Activated CD8-positive, alpha-beta memory T cell treated with anti-CD3 and anti-CD28 coated beads for 4 hours (primary cell): Measurements from ENCODE around the gene PSMD1.
"Not testable (repeated sequence)": the region's sequence is repeated elsewhere in the genome, so short reads cannot be mapped to it uniquely, and the experiment has no call there.

Experiments used
- DNase-seq, 2 donors: peaks; one replicate each; pipeline ENCODE4 v3.0.0-alpha.2; 2020; ENCODE audit warnings: low read depth in 2 of 2

The PSMD1 gene

DNA sequence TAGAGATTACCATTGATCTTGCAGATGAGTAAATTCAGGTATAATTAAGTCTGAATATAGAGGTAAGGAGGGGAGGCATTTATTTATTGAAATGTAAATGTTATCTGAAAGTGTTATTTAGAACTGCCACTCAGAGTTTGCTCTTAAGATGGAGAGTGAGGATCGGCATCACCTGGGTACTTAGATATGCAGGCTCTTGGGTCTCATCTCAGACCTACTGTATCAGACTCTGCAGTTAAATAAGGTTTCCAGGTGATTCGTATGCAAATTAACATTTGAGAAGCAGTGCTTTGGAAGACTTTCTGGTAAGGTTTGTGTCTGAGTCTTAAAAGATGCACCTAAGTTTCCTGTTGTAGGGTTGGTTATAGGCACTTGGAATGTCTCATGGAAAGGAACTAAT lies 59.0 kb downstream of the PSMD1 start:
- DNase-seq = no peak

DNA sequence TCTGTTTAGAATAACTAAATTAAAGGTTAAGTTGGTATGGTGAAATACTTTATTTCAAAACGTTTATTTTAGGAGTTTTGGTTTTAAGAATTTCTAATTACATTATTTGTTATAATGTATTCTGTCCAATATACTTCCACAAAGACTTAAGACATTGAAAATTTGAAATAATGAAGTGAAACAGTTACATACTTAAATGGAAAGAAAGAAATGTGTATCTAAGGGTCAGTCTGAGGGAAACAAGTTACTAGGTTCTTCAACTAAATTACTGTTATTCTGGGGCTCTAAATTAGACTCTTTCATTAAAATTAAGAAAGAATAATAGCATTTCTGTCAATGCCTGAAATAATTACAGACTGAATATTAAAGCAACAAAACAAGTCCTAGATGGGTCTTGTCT lies 60.5 kb downstream of the PSMD1 start:
- no peak for DNase-seq

DNA sequence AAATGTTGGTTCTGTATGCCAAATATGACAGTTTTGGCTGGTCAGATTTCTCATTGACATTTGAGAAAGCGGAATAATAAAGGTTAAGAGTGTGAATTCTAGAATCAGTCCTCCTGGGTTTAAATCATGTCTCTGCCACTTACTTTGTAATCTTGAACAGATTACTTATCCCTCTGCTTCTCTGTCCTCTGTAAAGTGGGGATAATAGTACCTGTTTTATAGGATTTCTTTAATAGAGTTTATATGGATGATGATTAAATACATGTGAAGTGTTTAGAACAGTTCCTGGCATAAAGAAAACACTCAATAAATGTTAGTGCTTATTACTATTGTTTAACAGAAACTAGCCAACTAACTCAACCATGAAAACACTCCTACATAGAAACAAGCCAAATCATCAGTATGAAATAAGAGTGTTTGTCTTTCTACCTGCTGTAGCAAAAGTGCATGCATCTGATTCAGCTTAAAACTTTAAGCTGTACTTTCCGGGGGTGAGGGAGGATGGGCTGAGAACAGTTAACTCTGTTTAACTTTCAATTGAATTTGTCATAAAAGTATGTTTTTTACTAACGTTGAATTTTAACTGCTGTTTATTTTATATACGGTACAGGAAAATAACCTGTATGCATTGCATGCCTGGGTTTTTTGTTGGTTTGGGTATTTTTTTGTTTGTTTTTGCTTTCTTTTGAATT lies 61.4 kb downstream of the PSMD1 start:
- no peak for DNase-seq

- no peak for DNase-seq
Measured at GRCh38 chr2:231118614-231118942, 61.9 kb downstream of the PSMD1 start.

DNA sequence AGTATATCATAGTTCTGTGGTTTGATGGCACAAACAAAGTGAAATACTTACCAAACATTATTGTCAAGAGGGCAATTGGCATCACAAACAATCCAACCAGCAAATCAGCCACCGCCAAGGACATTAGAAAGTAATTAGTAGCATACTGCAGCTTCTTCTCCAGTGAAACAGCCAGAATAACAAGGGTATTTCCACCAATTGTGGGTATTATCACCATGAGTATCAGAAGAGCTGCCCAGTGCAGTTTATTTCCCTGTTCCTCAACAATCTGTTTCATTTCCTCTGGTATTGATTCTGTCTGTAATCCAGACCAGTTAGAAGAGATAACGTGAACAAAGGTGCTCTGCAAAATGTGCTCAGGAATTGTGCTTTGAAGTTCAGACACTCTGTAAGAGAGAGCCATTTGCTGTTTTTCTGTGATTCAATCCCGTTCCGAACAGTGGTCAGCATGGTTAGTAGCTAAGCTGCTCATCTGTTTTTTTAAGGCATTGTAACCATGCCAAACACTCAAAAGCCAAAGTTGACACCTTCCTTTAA lies 66.8 kb downstream of the PSMD1 start:
- DNase-seq = no peak

GRCh38 chr2:231124838-231125568 lies 68.3 kb downstream of the PSMD1 start, which contains the start of gene HTR2B:
Gene HTR2B, minus strand, starts transcription at chr2:231125042. Its CDS starts 1,278 bp downstream, at chr2:231123764.
- no peak for DNase-seq

- DNase-seq = no peak
Measured at GRCh38 chr2:231126123-231126522, 69.5 kb downstream of the PSMD1 start.

DNA sequence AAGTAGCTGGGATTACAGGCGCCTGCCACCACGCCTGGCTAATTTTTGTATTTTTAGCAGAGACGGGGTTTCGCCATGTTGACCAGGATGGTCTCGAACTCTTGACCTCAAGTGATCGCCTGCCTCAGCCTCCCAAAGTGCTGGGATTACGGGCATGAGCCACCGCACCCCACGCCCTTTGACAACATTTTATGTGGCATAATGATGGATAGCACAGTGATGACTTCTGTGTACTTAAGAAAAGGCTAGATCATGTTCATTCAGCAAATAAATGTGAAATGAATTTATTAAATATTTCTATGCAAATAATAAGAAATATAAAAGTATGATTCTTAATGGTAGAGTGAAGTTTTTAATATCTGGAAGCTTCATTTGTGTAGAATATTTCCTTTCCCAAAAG lies 70.8 kb downstream of the PSMD1 start:
- DNase-seq = no peak

GRCh38 chr2:231127936-231128335 lies 71.3 kb downstream of the PSMD1 start:
- DNase-seq = no peak

DNA sequence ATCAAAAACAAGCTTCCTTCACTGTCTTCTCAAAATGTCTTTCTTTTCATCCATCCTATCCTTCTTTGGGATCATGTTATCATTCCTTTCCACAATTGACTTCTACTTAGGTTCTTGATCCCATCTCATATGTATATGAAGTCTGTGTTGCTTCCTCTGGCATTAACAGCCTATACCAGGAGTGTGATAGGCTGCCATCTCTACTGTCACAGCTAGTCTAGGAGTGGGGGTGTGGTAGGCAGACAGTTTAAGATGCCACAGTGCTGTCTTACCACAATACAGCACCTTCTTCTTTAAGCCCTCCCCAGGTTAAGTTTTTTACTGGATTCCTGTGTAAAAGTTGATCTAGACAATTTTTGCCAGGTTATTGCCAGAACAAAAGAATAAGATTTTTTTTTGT lies 71.9 kb downstream of the PSMD1 start:
- no peak for DNase-seq

GRCh38 chr2:231129216-231129615 lies 72.5 kb downstream of the PSMD1 start:
- DNase-seq = no peak

DNA sequence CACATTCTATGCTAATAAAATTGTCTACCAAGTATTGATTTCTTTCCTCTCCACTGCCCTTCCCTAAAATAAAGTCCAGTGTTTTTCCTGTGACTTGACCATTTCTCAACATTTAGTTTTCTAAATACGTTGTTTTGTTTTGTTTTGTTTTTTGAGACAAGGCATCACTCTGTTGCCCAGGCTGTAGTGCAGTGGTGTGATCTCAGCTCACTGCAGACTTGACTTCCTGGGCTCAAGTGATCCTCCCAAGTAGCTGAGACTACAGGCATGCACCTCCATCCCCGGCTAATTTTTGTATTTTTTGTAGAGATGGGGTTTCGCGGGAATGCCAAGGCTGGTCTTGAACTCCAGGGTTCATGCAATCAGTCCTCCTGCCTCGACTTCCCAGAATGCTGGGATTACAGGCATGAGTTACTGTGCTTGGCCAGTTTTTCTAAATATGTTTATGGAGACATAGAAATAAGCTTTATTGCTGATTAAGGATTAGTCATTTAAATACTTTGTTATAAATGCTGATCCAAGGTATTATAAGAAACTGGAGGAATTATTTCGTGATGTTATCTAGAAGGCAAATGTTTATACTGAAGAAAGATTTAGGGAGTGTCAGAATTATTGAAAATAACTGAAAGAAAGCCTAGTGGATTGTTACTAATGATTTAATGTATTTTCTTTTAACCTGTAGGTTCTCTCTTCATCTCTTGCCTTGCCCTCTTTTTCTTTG lies 73.8 kb downstream of the PSMD1 start:
- DNase-seq = no peak

DNA sequence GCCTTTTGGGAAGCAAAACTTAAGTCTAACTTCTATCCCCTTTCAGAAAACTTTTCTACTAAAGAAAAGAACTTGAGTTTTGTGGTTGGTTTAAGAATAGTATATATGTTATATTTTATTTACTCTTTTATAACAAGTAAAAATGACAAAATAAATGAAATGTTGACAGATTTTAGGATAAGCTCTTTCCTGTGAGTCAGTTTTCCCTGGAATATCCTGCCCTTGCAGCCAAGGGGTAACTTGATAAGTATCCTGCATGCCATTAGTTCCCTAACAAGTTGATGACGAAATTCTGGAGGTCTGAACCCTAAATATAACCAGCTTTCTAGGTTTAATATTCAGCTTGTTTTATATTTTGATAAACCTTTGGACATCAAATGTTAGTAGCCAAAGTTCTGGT lies 75.5 kb downstream of the PSMD1 start:
- DNase-seq = no peak

DNA sequence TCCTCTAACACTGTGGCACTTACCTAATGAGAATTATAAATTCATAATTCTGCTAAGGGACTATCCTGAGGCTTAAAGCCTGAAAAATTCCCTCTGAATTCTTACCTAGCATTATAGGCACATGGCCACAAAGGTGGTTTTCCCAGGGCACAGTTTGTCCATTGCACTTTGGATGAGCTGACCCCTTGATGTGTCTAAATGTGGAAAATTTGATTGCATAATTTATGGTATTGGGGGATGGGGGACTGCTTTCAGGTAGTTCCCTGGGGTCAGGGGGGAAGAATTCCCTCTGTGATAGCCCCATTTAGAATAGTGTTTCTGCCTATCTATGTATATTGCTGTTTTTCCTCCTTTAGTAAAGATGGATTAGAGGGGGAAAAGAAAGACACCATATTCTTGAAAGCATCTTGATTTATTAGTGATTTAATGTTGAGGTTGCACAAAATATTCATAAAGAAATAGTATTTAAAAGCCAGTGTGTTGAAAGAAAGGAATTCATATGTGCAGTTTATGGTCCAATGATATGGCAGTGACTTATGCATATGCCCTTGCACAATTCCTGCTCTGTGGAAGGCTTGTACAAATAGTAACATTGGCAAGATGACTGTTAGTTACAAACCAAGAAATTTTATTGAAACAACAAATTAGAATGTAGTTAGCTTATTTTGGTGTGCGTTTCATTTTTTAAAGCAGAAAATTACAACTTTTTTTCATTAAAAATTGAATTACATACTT lies 76.9 kb downstream of the PSMD1 start:
- DNase-seq = no peak

- no peak for DNase-seq
Measured at GRCh38 chr2:231134910-231135655, 78.4 kb downstream of the PSMD1 start.

GRCh38 chr2:231138699-231139098 lies 82.0 kb downstream of the PSMD1 start:
- DNase-seq = no peak

DNA sequence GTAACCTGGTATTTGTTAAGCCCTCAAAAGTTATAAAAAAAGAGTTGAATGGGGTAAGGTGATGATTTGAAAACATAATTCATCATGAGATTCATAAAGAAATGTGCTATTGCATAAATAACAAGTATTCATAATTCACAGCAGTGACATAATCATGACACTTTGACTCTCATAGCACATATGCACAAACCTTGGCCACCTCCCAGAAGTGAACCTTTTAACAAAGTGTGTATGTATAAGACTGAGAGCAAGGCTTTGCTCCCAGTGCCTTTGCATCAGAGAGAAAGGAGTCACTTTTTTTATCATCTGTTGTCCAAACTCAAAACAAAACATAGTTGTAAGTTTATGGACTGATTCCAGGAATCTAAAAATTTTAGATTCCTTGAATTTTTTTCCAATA lies 83.1 kb downstream of the PSMD1 start:
- no peak for DNase-seq

DNA sequence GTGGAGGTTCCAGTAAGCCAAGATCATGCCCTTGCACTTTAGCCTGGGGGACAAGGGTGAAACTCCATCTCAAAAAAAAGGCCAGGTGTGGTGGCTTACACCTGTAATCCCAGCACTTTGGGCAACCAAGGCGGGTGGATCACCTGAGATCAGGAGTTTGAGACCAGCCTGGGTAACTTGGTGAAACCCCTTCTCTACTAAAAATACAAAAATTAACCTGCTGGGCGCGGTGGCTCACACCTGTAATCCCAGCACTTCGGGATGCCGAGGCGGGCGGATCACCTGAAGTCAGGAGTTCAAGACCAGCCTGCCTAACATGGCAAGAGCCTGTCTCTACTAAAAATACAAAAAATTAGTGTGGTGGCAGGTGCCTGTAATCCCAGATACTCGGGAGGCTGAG lies 84.1 kb downstream of the PSMD1 start:
- DNase-seq = not testable (repeated sequence)

DNA sequence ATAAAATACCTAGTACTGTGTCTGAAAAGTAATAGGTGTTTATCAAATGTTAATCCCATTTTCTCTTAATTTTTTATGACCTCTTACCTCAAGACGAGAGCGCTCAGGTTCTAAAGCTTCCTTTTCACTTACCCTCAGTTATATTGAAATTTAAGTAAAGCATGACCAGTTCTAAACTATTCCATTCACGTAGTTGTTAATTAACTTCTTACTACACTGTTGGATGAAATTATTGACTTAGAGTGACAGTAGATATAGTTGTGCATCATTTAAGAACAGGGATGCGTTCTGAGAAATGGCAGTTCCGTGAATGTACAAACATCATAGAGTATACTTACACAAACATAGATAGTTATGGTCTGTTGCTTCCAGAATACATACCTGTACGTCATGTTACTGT lies 88.2 kb downstream of the PSMD1 start:
- no peak for DNase-seq

GRCh38 chr2:231146665-231147064 lies 90.0 kb downstream of the PSMD1 start:
- DNase-seq = no peak
